ACC112 (cell line): ENCODE data around the gene IL13.
"Not testable (repeated sequence)": the region's sequence is repeated elsewhere in the genome, so short reads cannot be mapped to it uniquely, and the experiment has no call there.

ENCODE experiments used
- H2AFZ ChIP-seq: fragments of 200-600 bp; sonication (generic); one replicate; pipeline ENCODE4 v1.6.0; 2017; ENCODE audit warnings: antibody characterized with exemption, low read length; ENCODE audit not compliant: unreplicated experiment
- H3K27ac ChIP-seq: fragments of 200-600 bp; sonication (generic); 2 replicates; pipeline ENCODE4 v1.5.1; 2014; ENCODE audit warnings: low read depth, mild to moderate bottlenecking, antibody characterized with exemption, low read length, moderate library complexity
- H3K27me3 ChIP-seq: fragments of 200-600 bp; sonication (generic); 2 replicates; pipeline ENCODE4 v1.6.1; 2014; ENCODE audit warnings: mild to moderate bottlenecking, antibody characterized with exemption, low read length, moderate library complexity, mixed read lengths; ENCODE audit not compliant: insufficient read depth
- H3K36me3 ChIP-seq: fragments of 200-600 bp; sonication (generic); 2 replicates; pipeline ENCODE4 v1.6.1; 2016; ENCODE audit warnings: mild to moderate bottlenecking, antibody characterized with exemption, low read length, moderate library complexity, mixed read lengths; ENCODE audit not compliant: insufficient read depth
- H3K4me1 ChIP-seq: fragments of 200-600 bp; sonication (generic); one replicate; pipeline ENCODE4 v1.6.1; 2016; ENCODE audit warnings: low read length, mixed read lengths; ENCODE audit not compliant: insufficient read depth, unreplicated experiment, control insufficient read depth
- H3K4me3 ChIP-seq: fragments of 200-600 bp; sonication (generic); 2 replicates; pipeline ENCODE4 v1.5.1; 2014; ENCODE audit warnings: mild to moderate bottlenecking, low read depth, low read length
- H3K79me2 ChIP-seq: fragments of 200-600 bp; sonication (generic); one replicate; pipeline ENCODE4 v1.6.0; 2016; ENCODE audit warnings: low read length; ENCODE audit not compliant: control insufficient read depth, unreplicated experiment, insufficient read depth

IL13 gene

DNA sequence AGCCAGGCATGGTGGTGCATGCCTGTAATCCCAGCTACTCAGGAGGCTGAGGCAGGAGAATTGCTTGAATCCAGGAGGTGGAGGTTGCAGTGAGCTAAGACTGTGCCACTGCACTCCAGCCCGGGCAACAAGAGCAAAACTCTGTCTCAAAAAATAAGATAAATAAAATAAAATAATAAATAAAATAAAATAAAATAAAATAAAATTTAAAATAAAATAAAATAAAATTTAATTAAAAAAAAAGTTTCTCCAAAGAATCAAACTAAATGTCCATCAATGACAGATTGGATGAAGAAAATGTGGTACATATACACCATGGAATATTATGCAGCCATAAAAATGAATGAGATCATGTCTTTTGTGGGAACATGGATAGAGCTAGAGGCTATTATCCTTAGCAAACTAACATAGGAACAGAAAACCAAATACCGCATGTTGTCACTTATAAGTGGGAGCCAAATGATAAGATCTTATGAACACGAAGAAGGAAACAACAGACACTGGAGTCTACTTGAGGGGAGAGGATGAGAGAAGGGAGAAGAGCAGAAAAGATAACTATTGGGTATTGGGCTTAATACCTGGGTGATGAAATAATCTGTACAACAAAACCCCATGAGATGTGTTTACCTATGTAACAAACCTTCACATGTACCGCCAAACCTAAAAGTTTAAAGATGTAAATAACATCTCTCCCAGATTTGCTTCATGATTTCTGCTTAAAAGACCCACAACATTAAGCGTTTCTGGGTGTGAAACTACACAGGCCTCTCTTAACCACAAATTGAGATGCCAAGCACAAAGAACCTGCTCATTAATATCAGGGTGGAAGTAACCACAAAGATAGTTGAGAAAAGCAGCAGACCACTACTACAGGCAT is 34.0 kb downstream of the IL13 start:
- not testable (repeated sequence) for H3K4me1 ChIP-seq, H3K79me2 ChIP-seq, H2AFZ ChIP-seq, H3K27me3 ChIP-seq, H3K36me3 ChIP-seq, H3K4me3 ChIP-seq, H3K27ac ChIP-seq

DNA sequence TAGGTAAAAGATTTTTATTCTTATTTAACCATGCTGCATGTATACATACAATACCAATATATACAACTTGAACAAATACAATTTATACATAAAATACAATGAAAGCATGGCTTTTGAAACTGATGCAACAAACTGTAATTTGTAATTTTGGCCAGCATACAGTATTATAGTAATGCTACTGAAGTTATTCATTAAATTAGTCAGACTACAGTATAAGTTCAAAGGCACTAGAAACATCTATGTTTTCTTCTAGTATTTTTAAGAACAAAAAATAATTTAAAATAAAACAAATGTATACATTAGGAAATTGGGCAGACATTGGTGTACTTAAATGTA is 34.6 kb downstream of the IL13 start:
- Histone ChIP-seq H3K27ac (no peak overlapping the region), H3K36me3 (no peaks in the 10 kb centered on the region), H3K79me2 (no peaks in the 10 kb centered on the region), H2AFZ (no peak overlapping the region), H3K27me3 (no peaks in the 10 kb centered on the region), H3K4me3 (no peak overlapping the region), H3K4me1 (peaks cover 6% of the 10 kb centered on the region)

DNA sequence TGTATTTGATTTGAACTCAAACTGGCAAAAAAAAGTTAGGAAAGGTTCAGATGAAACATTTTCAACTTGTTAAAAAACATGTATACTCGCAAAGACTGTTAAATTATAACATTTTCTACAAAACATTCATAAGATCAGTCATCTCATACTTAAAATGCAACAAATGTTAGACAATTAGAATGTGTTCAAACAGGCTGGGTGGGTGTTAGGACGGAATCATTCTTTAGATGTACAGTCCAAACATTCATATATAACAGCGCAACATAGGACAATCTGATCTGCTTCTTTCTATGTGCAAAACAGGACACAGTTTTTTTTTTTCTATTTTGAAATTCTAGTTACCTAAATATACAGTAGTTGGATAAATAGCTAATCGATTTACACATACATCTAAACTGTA is 38.0 kb downstream of the IL13 start:
- Histone ChIP-seq H3K4me1 (no peaks in the 10 kb centered on the region), H3K27ac (no peak overlapping the region), H3K4me3 (no peak overlapping the region), H3K27me3 (no peaks in the 10 kb centered on the region), H3K79me2 (no peaks in the 10 kb centered on the region), H3K36me3 (no peaks in the 10 kb centered on the region), H2AFZ (no peak overlapping the region)

DNA sequence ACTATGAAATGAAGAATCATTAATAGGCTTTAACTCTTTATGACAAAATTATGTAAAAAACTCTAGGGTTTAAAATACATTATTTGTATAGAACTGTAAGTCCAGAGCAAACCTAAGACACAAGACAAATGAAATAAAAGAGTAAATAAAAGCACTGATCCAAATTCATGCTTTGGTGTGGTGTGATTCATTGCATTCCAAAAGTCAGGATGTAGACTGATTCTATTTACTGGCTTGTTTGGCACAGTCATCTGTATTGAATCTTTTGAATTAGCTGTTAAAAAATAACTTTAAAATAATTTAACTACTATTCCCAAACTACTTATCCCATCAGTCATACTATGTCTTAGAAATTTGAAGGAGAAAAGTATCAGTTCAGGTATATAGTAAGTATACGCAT is 46.9 kb downstream of the IL13 start:
- Histone ChIP-seq H3K27me3 (no peaks in the 10 kb centered on the region), H3K36me3 (no peaks in the 10 kb centered on the region; the same call in 1 of the 2 replicates), H3K79me2 (no peaks in the 10 kb centered on the region), H3K4me3 (no peak overlapping the region), H3K27ac (no peak overlapping the region), H3K4me1 (peaks cover 10% of the 10 kb centered on the region), H2AFZ (no peak overlapping the region)

DNA sequence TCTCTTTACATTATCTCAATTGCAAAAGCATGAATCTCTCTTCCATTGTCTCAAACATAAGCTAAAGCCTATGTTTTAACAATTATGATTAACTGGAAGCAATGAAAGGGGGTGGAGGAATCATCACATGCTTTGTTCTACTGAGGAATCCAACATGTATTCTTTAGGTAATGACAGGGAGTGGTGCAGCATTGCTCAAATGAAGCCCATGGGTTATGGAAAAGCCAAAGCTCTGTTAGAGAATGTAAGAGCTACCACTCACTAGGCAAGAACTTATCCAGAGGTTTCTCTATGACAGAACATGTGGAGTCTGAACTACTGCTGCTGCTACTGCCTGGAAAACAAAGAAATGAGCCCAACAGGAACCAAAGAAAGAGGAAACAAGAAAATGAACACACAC is 50.7 kb downstream of the IL13 start:
- Histone ChIP-seq H3K4me1 (peaks cover 10% of the 10 kb centered on the region), H3K36me3 (no peaks in the 10 kb centered on the region), H3K79me2 (no peaks in the 10 kb centered on the region), H3K27me3 (no peaks in the 10 kb centered on the region), H3K4me3 (no peak overlapping the region), H3K27ac (no peak overlapping the region), H2AFZ (no peak overlapping the region)
